ENCODE results near the gene INAFM1.

- TF ChIP-seq CTCF (IDR thresholded peaks at IDR 0.05 in 2 of 3, conservative IDR thresholded peaks at IDR 0.05 in 1 of 3; ENCODE audit: insufficient read depth in 2 of 3, low read depth in 1 of 3, low read length in 3 of 3) (no peak), ZFPM2 (CRISPR knock-in tag; IDR thresholded peaks at IDR 0.05) (no peak), MAX (CRISPR knock-in tag; IDR thresholded peaks at IDR 0.05) (peak; percentile 44; the same call in 1 of the 2 replicates), XRCC5 (IDR thresholded peaks at IDR 0.05; ENCODE audit: low read depth, low read length) (no peak), BDP1 (IDR thresholded peaks at IDR 0.05; ENCODE audit: insufficient read depth, insufficient read length) (no peak), CHCHD3 (CRISPR knock-in tag; IDR thresholded peaks at IDR 0.05) (no peak), E2F6 (IDR thresholded peaks at IDR 0.05; ENCODE audit: borderline replicate concordance in 1 of 2, extremely low read depth in 1 of 2, insufficient read depth in 1 of 2, insufficient read length in 1 of 2, low read depth in 1 of 2, low read length in 1 of 2, poor library complexity in 1 of 2, severe bottlenecking in 1 of 2) (no peak), ZNF140 (CRISPR knock-in tag; IDR thresholded peaks at IDR 0.05) (no peak), ATF1 (CRISPR knock-in tag; IDR thresholded peaks at IDR 0.05) (no peak), ATF1 (tag; IDR thresholded peaks at IDR 0.05) (no peak), PYGO2 (tag; IDR thresholded peaks at IDR 0.05) (no peak)
These were observed 32.6 kb upstream of the INAFM1 start for GRCh38 chr19:47241919-47242577.

Measured in K562 (cell line).